Activated CD8-positive, alpha-beta memory T cell treated with anti-CD3 and anti-CD28 coated beads, Interleukin-2, amount 50 U/mL, for 4 hours (primary cell): Measurements from ENCODE around the gene GAPDH.
"Not testable (repeated sequence)": the region's sequence is repeated elsewhere in the genome, so short reads cannot be mapped to it uniquely, and the experiment has no call there.

Experiments
- DNase-seq: peaks from one replicate; pipeline ENCODE4 v3.0.0-alpha.2; 2020

Gene GAPDH

DNA sequence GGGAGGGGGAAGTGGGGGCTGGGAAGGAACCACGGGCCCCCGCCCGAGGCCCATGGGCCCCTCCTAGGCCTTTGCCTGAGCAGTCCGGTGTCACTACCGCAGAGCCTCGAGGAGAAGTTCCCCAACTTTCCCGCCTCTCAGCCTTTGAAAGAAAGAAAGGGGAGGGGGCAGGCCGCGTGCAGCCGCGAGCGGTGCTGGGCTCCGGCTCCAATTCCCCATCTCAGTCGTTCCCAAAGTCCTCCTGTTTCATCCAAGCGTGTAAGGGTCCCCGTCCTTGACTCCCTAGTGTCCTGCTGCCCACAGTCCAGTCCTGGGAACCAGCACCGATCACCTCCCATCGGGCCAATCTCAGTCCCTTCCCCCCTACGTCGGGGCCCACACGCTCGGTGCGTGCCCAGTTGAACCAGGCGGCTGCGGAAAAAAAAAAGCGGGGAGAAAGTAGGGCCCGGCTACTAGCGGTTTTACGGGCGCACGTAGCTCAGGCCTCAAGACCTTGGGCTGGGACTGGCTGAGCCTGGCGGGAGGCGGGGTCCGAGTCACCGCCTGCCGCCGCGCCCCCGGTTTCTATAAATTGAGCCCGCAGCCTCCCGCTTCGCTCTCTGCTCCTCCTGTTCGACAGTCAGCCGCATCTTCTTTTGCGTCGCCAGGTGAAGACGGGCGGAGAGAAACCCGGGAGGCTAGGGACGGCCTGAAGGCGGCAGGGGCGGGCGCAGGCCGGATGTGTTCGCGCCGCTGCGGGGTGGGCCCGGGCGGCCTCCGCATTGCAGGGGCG is at the start of gene GAPDH:
Gene GAPDH (plus strand): TSS at position 595 of the 772 bp plus-strand sequence. CDS start 316 bp downstream, outside the sequence.
- peak; percentile 84 for DNase-seq

DNA sequence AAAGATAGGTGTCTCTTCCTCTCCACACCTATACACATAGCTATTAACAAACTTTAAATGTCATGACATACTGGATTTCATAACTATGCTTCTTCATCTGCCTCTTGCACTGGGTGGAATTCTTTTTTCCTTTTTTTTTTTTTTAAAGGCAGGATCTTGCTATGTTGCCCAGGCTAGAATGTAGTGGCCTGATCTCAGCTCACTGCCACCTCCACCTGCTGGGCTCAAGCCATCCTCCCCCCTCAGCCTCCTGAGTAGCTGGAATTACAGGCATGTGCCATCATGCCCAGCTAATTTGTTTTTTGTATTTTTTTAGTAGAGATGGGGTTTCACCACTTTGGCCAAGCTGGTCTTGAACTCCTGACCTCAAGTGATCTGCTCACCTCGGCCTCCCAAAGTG is 46.1 kb upstream of the GAPDH start:
- DNase-seq, result no peak

- no peak for DNase-seq
Observed at GRCh38 chr12:6489449-6489848, 44.9 kb upstream of the GAPDH start.

GRCh38 chr12:6490673-6491072 is 43.6 kb upstream of the GAPDH start:
- DNase-seq, result not testable (repeated sequence)

DNA sequence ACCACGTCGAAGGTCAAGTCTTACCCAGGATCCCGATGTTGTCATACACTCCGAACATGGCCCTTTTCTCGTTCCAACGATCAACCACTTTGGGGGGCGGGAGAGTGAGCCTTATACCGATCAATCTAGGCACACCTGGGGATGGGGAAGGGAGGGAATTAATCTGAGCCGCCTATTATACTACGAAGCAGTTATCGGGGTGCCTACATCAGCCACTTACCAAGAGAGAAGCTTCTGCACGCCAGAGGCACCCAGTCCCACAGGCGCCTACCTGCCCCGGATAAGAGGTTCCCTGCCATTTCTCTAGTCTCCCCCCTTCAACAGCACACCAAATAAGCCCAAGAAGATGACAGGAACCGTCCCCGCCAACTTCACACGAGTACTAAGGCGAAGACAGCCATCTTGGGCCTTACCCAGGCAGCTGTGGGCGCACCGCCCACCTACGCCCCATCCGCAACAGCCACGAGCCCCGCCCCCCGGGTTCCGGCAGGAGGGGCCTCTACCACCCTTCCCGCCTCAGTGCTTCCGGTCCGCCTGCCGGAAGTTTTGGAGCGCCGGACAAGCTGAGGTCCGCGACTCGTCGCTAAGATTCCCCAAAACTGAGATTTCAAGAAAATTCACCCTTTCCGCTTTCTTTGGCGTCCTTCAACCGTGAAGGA is 41.4 kb upstream of the GAPDH start, which contains the start of gene MRPL51:
Gene MRPL51 (minus strand): TSS at position 425 of the 659 bp plus-strand sequence. CDS start 126 bp downstream, at position 299.
- peak; percentile 96 for DNase-seq

GRCh38 chr12:6493497-6494257 is 40.6 kb upstream of the GAPDH start, which contains the start of gene NCAPD2:
Gene NCAPD2 (plus strand): TSS chr12:6494102. CDS start chr12:6495099, 997 bp downstream.
- DNase-seq, result peak; percentile 90

DNA sequence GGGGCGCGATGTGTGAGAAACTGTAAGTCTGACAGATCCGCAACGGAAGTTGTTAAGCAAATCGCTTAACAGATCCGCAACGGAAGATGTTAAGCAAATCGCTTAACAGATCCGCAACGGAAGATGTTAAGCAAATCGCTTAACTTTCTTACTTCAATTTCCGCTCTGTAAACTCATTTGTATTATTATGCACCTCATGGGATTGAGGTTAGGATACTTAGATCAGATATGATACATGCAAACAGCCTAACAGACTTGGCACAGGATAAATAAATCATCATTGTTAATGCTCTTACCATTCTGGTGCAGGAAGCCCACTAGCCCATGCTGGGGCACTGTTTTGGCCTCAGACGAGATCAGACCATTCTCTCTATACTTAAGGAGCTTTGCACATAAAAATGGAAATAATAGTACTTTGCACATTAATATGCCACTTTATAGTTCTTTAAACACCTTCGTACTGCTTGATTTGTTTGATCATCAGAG is 40.0 kb upstream of the GAPDH start:
- DNase-seq, result no peak

DNA sequence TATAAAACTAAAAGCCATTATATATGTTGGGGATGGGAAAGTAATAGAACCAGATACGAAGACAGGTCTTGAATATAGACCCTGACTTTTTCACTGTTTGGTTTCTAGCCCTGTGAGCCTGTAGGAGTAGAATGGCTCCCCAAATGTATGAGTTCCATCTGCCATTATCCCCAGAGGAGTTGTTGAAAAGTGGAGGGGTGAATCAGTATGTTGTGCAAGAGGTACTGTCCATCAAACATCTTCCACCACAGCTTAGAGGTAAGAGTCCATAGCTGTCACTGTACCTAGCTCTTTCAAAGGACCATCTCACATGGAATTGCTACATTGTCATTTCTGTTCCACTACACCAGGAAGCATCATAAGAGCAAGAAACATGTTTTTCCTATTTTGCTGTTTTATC is 39.3 kb upstream of the GAPDH start:
- DNase-seq, result no peak

DNA sequence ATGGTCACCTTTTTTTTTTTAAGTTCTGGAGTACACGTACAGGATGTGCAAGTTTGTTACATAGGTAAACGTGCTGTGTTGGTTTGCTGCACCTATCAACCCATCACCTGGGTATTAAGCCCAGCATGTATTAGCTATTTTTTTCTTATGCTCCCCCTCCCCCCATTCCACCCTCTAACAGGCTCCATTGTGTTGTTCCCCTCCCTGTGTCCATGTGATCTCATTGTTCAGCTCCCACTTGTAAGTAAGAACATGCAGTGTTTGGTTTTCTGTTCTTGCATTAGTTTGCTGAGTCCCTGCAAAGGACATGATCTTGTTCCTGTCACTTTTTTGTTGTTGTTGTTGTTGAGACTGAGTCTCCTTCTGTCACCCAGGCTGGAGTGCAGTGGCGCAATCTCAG is 37.0 kb upstream of the GAPDH start:
- not testable (repeated sequence) for DNase-seq

DNA sequence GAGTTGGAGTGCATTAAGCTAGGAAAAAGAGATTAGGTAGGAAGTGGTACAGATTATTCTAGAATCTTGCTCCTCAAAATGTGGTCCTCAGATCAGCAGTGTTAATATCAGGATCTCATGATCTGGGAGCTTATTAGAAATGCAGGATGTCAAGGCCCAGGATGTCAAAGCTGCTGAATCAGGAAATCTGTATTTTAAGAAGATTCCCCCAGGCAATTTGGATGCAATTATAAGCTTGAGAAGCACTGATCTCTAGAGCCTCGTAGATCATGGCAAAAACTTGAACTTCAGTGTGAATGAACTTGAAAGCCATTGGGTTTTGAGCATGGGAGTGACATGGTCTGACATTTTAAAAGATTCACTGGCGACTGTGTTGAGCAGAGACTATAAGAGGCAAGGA is 33.9 kb upstream of the GAPDH start:
- DNase-seq, result no peak

- DNase-seq, result no peak
Observed at GRCh38 chr12:6507102-6507998, 27.0 kb upstream of the GAPDH start.

DNA sequence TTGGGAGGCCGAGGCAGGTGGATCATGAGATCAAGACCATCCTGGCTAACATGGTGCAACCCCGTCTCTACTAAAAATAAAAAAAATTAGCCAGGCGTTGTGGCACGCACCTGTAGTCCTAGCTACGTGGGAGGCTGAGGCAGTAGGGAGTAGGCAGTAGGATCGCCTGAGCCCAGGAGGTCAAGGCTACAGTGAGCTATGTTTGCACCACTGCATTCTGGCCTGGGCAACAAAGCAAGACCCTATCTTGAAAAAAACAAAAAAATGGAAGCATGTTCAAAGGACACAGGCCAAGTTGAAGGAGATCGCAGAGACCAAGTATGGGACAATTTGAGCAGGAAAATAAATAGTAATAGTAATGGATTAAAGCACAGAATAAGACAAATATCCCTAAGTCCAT is 26.2 kb upstream of the GAPDH start:
- no peak for DNase-seq

DNA sequence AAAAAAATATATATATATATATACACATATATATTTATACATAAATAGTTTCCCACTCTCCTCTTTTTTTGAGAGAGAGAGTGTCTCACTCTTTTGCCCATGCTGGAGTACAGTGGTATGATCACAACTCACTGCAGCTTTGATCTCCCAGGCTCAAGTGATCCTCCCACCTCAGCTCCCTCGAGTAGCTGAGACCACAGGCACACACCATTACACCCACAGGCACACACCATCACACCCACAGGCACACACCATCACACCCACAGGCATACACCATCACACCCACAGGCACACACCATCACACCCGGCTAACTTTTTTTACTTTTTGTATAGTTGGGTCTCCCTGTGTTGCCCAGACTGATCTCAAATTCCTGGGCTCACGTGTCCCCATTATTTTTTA is 14.1 kb upstream of the GAPDH start:
- no peak for DNase-seq

- no peak for DNase-seq
Observed at GRCh38 chr12:6522193-6522592, 12.1 kb upstream of the GAPDH start.

DNA sequence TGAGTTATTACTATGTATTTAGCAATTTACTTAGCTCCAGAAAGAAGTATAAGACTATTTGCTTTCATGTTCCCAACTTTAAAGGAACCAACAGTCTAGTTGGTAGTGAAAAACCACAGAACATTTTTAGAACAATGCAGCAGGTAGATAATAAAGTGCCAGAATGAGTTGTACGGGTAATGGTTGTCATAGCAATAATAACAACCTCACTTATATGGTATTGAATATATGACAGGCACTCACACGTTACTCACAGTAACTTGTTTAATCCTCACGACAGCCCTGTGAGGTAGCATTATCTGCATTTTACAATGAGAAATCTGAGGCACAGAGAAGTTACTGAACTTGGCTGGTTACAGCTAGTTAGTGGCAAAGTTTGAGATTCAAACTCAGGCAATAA is 10.6 kb upstream of the GAPDH start:
- DNase-seq, result no peak

GRCh38 chr12:6524648-6525047 is 9.7 kb upstream of the GAPDH start:
- no peak for DNase-seq

DNA sequence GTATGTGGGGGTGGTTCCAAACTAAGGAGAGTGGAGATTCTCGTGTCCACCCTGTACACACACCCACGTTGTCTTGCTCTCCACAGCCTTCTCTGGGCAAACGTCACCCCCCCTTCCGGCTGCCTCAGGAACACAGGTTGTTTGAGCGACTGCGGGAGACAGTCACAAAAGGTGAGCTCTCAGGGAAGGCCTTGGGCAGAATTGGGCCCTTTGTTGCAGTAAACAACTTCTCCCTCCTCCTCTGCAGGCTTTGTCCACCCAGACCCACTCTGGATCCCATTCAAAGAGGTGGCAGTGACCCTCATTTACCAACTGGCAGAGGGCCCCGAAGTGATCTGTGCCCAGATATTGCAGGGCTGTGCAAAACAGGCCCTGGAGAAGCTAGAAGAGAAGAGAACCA is 8.1 kb upstream of the GAPDH start:
- no peak for DNase-seq

DNA sequence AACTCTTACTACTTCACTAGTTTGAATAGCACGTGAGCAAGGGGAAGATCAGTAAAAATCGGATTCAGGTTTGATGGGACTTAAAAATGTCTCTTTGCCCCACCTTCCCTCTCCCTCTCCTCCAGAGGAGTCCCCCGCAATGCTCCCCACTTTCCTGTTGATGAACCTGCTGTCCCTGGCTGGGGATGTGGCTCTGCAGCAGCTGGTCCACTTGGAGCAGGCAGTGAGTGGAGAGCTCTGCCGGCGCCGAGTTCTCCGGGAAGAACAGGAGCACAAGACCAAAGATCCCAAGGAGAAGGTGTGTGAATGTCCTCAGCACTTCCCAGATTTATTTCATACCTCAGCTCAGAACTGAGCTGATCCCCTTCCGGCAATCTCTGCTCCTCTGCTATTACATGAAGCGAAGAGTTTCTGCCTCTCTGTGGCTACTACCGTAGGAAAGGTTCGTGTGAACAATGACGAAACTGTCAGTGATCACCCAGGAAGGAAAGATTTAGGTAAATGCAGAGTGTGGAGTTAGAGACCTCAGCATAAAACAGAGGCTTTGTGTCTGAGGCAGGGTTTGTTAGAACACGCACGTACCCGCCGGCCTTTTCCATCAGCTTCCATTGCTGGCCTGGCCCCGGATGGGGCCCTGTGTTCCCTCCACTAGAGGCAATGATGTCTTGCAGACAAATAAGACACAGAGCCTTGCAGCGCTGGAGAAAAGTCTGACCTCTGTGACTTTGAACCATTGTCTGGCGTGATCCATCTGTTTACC is 7.4 kb upstream of the GAPDH start:
- no peak for DNase-seq

DNA sequence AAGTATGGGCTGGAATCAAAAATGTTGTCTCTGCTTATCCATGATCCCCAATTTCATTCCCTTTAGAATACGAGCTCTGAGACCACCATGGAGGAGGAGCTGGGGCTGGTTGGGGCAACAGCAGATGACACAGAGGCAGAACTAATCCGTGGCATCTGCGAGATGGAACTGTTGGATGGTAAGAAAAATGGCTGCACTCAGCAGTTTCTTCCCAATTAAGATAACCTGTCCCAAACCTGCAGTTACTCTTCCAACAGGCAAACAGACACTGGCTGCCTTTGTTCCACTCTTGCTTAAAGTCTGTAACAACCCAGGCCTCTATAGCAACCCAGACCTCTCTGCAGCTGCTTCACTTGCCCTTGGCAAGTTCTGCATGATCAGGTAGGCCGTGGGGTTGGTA is 6.6 kb upstream of the GAPDH start:
- DNase-seq, result no peak

DNA sequence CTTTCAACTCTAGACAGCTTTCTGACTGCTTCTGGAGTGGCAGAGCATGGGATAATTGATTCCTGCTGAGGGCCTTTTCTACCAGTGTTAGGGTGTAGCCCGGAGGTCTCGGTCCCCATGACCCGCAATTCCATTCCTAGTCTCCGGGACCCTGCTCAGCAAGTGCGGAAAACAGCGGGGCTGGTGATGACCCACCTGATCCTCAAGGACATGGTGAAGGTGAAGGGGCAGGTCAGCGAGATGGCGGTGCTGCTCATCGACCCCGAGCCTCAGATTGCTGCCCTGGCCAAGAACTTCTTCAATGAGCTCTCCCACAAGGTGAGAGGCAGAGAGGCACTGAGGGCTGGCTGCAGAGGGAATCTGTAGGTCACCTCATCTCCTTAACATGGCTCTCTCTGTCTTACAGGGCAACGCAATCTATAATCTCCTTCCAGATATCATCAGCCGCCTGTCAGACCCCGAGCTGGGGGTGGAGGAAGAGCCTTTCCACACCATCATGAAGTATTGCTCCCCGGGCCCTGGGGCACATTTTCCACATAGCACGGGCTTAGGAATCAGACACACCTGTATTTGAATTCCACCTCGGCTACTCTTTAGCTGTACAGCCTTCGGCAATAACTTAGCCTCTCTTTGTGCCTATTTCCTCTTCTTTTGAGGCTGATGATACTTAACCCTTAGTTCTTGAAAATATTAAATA is 5.6 kb upstream of the GAPDH start:
- DNase-seq, result no peak

GRCh38 chr12:6529291-6529737 is 5.0 kb upstream of the GAPDH start:
- no peak for DNase-seq
